Lower leg skin (tissue), 3 donors: ENCODE measurements around the gene TNKS1BP1.

Source experiments
- POLR2A ChIP-seq, 2 donors: fragments of 450-650 bp; IDR thresholded peaks; one replicate each; pipeline ENCODE4 v1.6.1; 2016 to 2017; ENCODE audit warnings: antibody characterized with exemption in 2 of 2, mild to moderate bottlenecking in 1 of 2, moderate library complexity in 1 of 2
- TF ChIP-seq, protein P1 (sequence below), 3 donors: fragments of 450-650 bp; IDR thresholded peaks; one replicate each; pipeline ENCODE4 v1.5.1; 2016; ENCODE audit warnings: antibody characterized with exemption in 3 of 3, mild to moderate bottlenecking in 3 of 3, moderate library complexity in 2 of 3

DNA sequence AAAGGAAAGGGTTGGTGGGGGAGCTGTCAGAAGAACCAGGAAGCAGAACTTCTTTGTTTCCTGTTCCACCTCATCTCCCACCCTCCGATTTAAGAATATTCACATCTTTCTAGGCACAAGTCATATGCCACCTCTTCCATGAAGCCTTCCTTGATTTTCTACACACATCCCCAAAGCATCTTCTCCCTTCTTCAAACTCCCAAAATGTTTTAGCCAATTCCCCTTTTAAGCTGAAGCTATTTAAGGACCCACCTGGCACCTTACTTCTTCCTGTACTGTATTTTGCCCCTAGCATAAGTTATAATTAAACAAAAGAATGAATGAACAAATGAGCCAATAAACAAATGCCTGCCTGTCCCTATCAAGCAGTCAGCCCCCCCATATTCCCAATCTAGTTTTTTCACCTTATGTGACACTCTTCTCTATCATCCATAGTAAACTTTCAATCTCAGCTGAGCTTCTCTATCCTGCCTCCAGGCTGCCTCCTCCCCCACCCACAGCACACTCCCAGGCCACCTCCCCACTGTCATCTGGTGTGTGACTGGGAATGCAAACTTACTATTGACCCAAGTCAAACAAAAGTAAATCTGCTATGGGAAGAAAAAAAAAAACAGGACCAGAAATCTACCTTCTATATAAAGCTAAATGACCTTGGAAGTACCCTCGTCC lies 3.9 kb downstream of the TNKS1BP1 start:
- TF ChIP-seq, protein P1, sequence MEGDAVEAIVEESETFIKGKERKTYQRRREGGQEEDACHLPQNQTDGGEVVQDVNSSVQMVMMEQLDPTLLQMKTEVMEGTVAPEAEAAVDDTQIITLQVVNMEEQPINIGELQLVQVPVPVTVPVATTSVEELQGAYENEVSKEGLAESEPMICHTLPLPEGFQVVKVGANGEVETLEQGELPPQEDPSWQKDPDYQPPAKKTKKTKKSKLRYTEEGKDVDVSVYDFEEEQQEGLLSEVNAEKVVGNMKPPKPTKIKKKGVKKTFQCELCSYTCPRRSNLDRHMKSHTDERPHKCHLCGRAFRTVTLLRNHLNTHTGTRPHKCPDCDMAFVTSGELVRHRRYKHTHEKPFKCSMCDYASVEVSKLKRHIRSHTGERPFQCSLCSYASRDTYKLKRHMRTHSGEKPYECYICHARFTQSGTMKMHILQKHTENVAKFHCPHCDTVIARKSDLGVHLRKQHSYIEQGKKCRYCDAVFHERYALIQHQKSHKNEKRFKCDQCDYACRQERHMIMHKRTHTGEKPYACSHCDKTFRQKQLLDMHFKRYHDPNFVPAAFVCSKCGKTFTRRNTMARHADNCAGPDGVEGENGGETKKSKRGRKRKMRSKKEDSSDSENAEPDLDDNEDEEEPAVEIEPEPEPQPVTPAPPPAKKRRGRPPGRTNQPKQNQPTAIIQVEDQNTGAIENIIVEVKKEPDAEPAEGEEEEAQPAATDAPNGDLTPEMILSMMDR (IDR thresholded peaks at IDR 0.05), result no peak
- no peak for TF ChIP-seq POLR2A (IDR thresholded peaks at IDR 0.05)
